HepG2 (cell line): Measurements from ENCODE around the gene MAP3K1. TPM values are rescaled to one million over a fixed set of nuclear protein-coding genes. Genes with fewer than 3 reads are reported as not detected.
A peak's percentile ranks its signal among the peaks of the same experiment; 100 is the strongest.

Source experiments
- CHCHD3 ChIP-seq: sonication (generic); formaldehyde crosslinking; IDR thresholded peaks from 2 replicates; pipeline ENCODE4 v1.8.0; 2022; ENCODE audit warnings: mild to moderate bottlenecking, missing genetic modification reagents, moderate library complexity
- CSRNP2 ChIP-seq: sonication (generic); formaldehyde crosslinking; conservative IDR thresholded peaks from 2 replicates; pipeline ENCODE4 v1.8.0; 2022; ENCODE audit warnings: low read depth, missing genetic modification reagents
- FLYWCH1 ChIP-seq: sonication (generic); formaldehyde crosslinking; IDR thresholded peaks from 2 replicates; pipeline ENCODE4 v1.8.1; 2023; ENCODE audit warnings: mild to moderate bottlenecking, missing genetic modification reagents
- FOSL2 ChIP-seq: sonication (generic); formaldehyde crosslinking; IDR thresholded peaks from 2 replicates; pipeline ENCODE4 v1.4.0; 2020; ENCODE audit warnings: missing genetic modification reagents
- FOXA1 ChIP-seq, 2 experiments: fragments of 450-650 bp in 1 of 2; sonication (generic) in 1 of 2; formaldehyde crosslinking in 1 of 2; IDR thresholded peaks; 2 replicates each; pipeline versions ENCODE4 v1.4.0 to v1.6.1; 2016 to 2020; ENCODE audit warnings: missing genetic modification reagents in 1 of 2
- GATAD1 ChIP-seq: IDR thresholded peaks from 2 replicates; pipeline ENCODE4 v1.6.1; 2016; ENCODE audit warnings: missing genetic modification reagents, missing compliant biosample characterization
- JDP2 ChIP-seq: sonication (generic); formaldehyde crosslinking; IDR thresholded peaks from 2 replicates; pipeline ENCODE4 v1.8.1; 2022; ENCODE audit warnings: missing genetic modification reagents, borderline replicate concordance
- MEIS2 ChIP-seq: sonication (generic); formaldehyde crosslinking; IDR thresholded peaks from 2 replicates; pipeline ENCODE4 v1.9.0; 2021; ENCODE audit warnings: mild to moderate bottlenecking, missing genetic modification reagents
- MIXL1 ChIP-seq: IDR thresholded peaks from 2 replicates; pipeline ENCODE4 v1.6.1; 2016
- MTA1 ChIP-seq: sonication (generic); formaldehyde crosslinking; IDR thresholded peaks from 2 replicates; pipeline ENCODE4 v1.4.0; 2020; ENCODE audit warnings: missing genetic modification reagents, mild to moderate bottlenecking, borderline replicate concordance
- NFYB ChIP-seq: sonication (generic); formaldehyde crosslinking; IDR thresholded peaks from 2 replicates; pipeline ENCODE4 v1.4.0; 2020; ENCODE audit warnings: missing genetic modification reagents
- POGZ ChIP-seq: sonication (generic); formaldehyde crosslinking; IDR thresholded peaks from 2 replicates; pipeline ENCODE4 v1.4.0; 2020; ENCODE audit warnings: mild to moderate bottlenecking, missing genetic modification reagents
- RFXAP ChIP-seq: sonication (generic); formaldehyde crosslinking; IDR thresholded peaks from 2 replicates; pipeline ENCODE4 v1.4.0; 2020; ENCODE audit warnings: missing genetic modification reagents, borderline replicate concordance
- SMC3 ChIP-seq: IDR thresholded peaks from 2 replicates; pipeline ENCODE4 v1.6.1; 2011; ENCODE audit warnings: low read length, improper control_type of control experiment
- SUZ12 ChIP-seq: fragments of 150-350 bp; IDR thresholded peaks from 2 replicates; pipeline ENCODE4 v1.6.1; 2014; ENCODE audit warnings: low read depth, low read length
- ZBTB1 ChIP-seq: sonication (generic); formaldehyde crosslinking; IDR thresholded peaks from 2 replicates; pipeline ENCODE4 v1.4.0; 2020; ENCODE audit warnings: missing genetic modification reagents, borderline replicate concordance
- ZMYM3 ChIP-seq: sonication (generic); formaldehyde crosslinking; IDR thresholded peaks from 2 replicates; pipeline ENCODE4 v1.5.1; 2020; ENCODE audit warnings: mild to moderate bottlenecking, missing genetic modification reagents
- ZNF256 ChIP-seq: sonication (generic); formaldehyde crosslinking; conservative IDR thresholded peaks from 2 replicates; pipeline ENCODE4 v1.4.0; 2020; ENCODE audit warnings: missing genetic modification reagents
- ZNF281 ChIP-seq: sonication (generic); formaldehyde crosslinking; IDR thresholded peaks from 2 replicates; pipeline ENCODE4 v1.4.0; 2020; ENCODE audit warnings: missing genetic modification reagents, borderline replicate concordance
- ZNF615 ChIP-seq: sonication (generic); formaldehyde crosslinking; IDR thresholded peaks from 2 replicates; pipeline ENCODE4 v1.5.0; 2020; ENCODE audit warnings: mild to moderate bottlenecking, missing genetic modification reagents, borderline replicate concordance
- ZNF7 ChIP-seq: IDR thresholded peaks from 2 replicates; pipeline ENCODE4 v1.6.1; 2016; ENCODE audit warnings: missing biosample characterization, missing genetic modification reagents
- ZNF878 ChIP-seq: sonication (generic); formaldehyde crosslinking; IDR thresholded peaks from 2 replicates; pipeline ENCODE4 v1.8.1; 2023; ENCODE audit warnings: mild to moderate bottlenecking, missing genetic modification reagents, moderate library complexity
- ZNF891 ChIP-seq: sonication (generic); formaldehyde crosslinking; IDR thresholded peaks from 2 replicates; pipeline ENCODE4 v1.5.0; 2020; ENCODE audit warnings: mild to moderate bottlenecking, missing genetic modification reagents
- ZSCAN21 ChIP-seq: sonication (generic); formaldehyde crosslinking; IDR thresholded peaks from 2 replicates; pipeline ENCODE4 v1.8.0; 2022; ENCODE audit warnings: mild to moderate bottlenecking, missing genetic modification reagents, moderate library complexity, borderline replicate concordance
- polyA plus RNA-seq, 8 experiments: library from polyadenylated mRNA; depleted of rRNA in 3 of 8; stranded (reverse) in 7 of 8; unstranded in 1 of 8; fragments of >200 nt; fragmentation: Illumina TruSeq in 4 of 8; extraction: Trizol in 4 of 8; gene quantifications; 2 replicates each; pipeline versions ENCODE4 v1.2.1 to v1.2.3, GENCODE V29; 2011 to 2016; ENCODE audit warnings: low read depth in 4 of 8, missing spikeins in 1 of 8, mixed read lengths in 1 of 8; ENCODE audit not compliant: insufficient read depth in 1 of 8
- total RNA-seq, 5 experiments: library from RNA; depleted of rRNA; stranded (reverse); fragments of >200 nt; fragmentation: Illumina TruSeq; extraction: Trizol; gene quantifications; 2 replicates each; pipeline ENCODE4 v1.2.3, GENCODE V29; 2016; ENCODE audit warnings: low read depth in 1 of 5
- TF ChIP-seq, protein P1 (sequence below): sonication (generic); formaldehyde crosslinking; IDR thresholded peaks from 2 replicates; pipeline ENCODE4 v1.4.0; 2020; ENCODE audit warnings: mild to moderate bottlenecking, missing genetic modification reagents, borderline replicate concordance
- TF ChIP-seq, protein P2 (sequence below): sonication (generic); formaldehyde crosslinking; IDR thresholded peaks from 2 replicates; pipeline ENCODE4 v1.5.0; 2020; ENCODE audit warnings: missing genetic modification reagents

The MAP3K1 gene
- total and polyA plus RNA-seq, 2 of the 13 experiments (the other 11 are each of a cell fraction or from before 2014, with no cell fraction given) = 16.4 to 30.3 TPM

- no peak for TF ChIP-seq ZNF256 (CRISPR knock-in tag)
- peak; percentile 56; the same call in 1 of the 2 replicates for TF ChIP-seq SMC3
- TF ChIP-seq ZNF281 (CRISPR knock-in tag) = no peak
- TF ChIP-seq MTA1 (CRISPR knock-in tag) = no peak
- no peak for TF ChIP-seq ZMYM3 (CRISPR knock-in tag)
- no peak for TF ChIP-seq GATAD1
- no peak for TF ChIP-seq FLYWCH1 (CRISPR knock-in tag)
- peak; percentile 25; the same call in 1 of the 2 replicates for TF ChIP-seq MIXL1 (CRISPR knock-in tag)
- TF ChIP-seq, protein P1, sequence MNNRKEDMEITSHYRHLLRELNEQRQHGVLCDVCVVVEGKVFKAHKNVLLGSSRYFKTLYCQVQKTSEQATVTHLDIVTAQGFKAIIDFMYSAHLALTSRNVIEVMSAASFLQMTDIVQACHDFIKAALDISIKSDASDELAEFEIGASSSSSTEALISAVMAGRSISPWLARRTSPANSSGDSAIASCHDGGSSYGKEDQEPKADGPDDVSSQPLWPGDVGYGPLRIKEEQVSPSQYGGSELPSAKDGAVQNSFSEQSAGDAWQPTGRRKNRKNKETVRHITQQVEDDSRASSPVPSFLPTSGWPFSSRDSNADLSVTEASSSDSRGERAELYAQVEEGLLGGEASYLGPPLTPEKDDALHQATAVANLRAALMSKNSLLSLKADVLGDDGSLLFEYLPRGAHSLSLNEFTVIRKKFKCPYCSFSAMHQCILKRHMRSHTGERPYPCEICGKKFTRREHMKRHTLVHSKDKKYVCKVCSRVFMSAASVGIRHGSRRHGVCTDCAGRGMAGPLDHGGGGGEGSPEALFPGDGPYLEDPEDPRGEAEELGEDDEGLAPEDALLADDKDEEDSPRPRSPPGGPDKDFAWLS (CRISPR knock-in tag) = no peak
- no peak for TF ChIP-seq CSRNP2 (CRISPR knock-in tag)
- no peak for TF ChIP-seq ZNF615
- no peak for TF ChIP-seq ZNF878 (CRISPR knock-in tag)
- TF ChIP-seq SUZ12 = no peak
- TF ChIP-seq, protein P2, sequence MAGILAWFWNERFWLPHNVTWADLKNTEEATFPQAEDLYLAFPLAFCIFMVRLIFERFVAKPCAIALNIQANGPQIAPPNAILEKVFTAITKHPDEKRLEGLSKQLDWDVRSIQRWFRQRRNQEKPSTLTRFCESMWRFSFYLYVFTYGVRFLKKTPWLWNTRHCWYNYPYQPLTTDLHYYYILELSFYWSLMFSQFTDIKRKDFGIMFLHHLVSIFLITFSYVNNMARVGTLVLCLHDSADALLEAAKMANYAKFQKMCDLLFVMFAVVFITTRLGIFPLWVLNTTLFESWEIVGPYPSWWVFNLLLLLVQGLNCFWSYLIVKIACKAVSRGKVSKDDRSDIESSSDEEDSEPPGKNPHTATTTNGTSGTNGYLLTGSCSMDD (CRISPR knock-in tag) = no peak
- TF ChIP-seq CHCHD3 (CRISPR knock-in tag) = no peak
- TF ChIP-seq FOSL2 = no peak
- TF ChIP-seq NFYB (CRISPR knock-in tag) = no peak
- no peak for TF ChIP-seq FOXA1 (IDR thresholded peaks at IDR 0.05)
- no peak for TF ChIP-seq FOXA1 (CRISPR knock-in tag; IDR thresholded peaks at IDR 0.05)
- no peak for TF ChIP-seq POGZ
- no peak for TF ChIP-seq ZNF7 (CRISPR knock-in tag)
- no peak for TF ChIP-seq ZBTB1 (CRISPR knock-in tag)
- TF ChIP-seq ZSCAN21 (CRISPR knock-in tag) = no peak
- no peak for TF ChIP-seq MEIS2 (CRISPR knock-in tag)
- no peak for TF ChIP-seq RFXAP (CRISPR knock-in tag)
- no peak for TF ChIP-seq JDP2 (CRISPR knock-in tag)
- no peak for TF ChIP-seq ZNF891 (CRISPR knock-in tag)
Measured at GRCh38 chr5:56838409-56839039, 23.2 kb downstream of the MAP3K1 start (continued).
